ENCODE data around the gene CDH8.

DNA sequence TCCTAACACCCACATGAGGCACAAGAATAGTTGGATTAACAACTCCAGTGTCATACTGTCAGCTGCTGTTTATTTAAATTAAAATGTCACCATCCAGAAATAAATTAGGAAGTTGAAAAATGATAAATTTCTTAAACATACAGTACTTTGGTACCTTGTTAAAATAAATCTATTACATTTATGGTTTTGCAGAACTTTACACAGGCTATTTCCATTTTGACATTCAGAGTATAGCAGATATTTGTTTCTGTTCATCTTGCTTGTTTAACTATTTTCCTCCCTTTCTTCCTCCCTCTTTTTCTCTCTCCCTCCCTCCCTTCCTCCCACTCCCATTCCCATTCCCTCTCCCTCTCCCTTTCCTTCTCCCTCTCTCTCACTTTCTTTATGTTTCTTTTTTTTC lies 310.1 kb downstream of the CDH8 start:
- TF ChIP-seq, protein P1, sequence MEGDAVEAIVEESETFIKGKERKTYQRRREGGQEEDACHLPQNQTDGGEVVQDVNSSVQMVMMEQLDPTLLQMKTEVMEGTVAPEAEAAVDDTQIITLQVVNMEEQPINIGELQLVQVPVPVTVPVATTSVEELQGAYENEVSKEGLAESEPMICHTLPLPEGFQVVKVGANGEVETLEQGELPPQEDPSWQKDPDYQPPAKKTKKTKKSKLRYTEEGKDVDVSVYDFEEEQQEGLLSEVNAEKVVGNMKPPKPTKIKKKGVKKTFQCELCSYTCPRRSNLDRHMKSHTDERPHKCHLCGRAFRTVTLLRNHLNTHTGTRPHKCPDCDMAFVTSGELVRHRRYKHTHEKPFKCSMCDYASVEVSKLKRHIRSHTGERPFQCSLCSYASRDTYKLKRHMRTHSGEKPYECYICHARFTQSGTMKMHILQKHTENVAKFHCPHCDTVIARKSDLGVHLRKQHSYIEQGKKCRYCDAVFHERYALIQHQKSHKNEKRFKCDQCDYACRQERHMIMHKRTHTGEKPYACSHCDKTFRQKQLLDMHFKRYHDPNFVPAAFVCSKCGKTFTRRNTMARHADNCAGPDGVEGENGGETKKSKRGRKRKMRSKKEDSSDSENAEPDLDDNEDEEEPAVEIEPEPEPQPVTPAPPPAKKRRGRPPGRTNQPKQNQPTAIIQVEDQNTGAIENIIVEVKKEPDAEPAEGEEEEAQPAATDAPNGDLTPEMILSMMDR (conservative IDR thresholded peaks at IDR 0.05; ENCODE audit: low read depth, low read length) = no peak
- TF ChIP-seq EZH2 (IDR thresholded peaks at IDR 0.05; ENCODE audit: borderline replicate concordance, low read depth, low read length, poor library complexity, severe bottlenecking) = no peak

Data from A673 (cell line).